Epithelial cell of proximal tubule (primary cell): ENCODE results near the gene ZNF587B. TPM values are rescaled to one million over a fixed set of nuclear protein-coding genes. Genes with fewer than 3 reads are reported as not detected.

ENCODE experiments used
- DNase-seq: peaks from one replicate; pipeline ENCODE4 v3.0.0-alpha.2; 2011; ENCODE audit warnings: low read depth
- H3K4me3 ChIP-seq: 2 replicates; pipeline ENCODE4 v1.5.1; 2011; ENCODE audit warnings: low read depth, mild to moderate bottlenecking, low read length
- CTCF ChIP-seq: conservative IDR thresholded peaks from 2 replicates; pipeline ENCODE4 v1.5.1; 2012; ENCODE audit warnings: low read depth, mild to moderate bottlenecking, low read length
- total RNA-seq: library from RNA; depleted of rRNA; stranded (reverse); fragments of >200 nt; gene quantifications from 2 replicates; pipeline ENCODE4 v1.2.3, GENCODE V29; 2015

Gene ZNF587B
- total RNA-seq, 1 donor from 2014 or later: 11.3 TPM

GRCh38 chr19:57813919-57814504 is 16.1 kb upstream of the ZNF587B start:
- H3K4me3 ChIP-seq: peak overlapping the region; percentile 97
- DNase-seq: no peak
- no peak for TF ChIP-seq CTCF

- H3K4me3 ChIP-seq: peak within 1 kb of the TSS; percentile 97
- no peak for TF ChIP-seq CTCF
- peak; percentile 67 for DNase-seq
These were observed 15.4 kb upstream of the ZNF587B start, which contains the start of gene ZNF552 for GRCh38 chr19:57814505-57815246. Gene ZNF552 (minus strand): TSS chr19:57814913. CDS start chr19:57814743, 170 bp downstream.

GRCh38 chr19:57815247-57816075 is 14.6 kb upstream of the ZNF587B start:
- TF ChIP-seq CTCF: no peak
- peak overlapping the region; percentile 97 for H3K4me3 ChIP-seq
- no peak for DNase-seq

- DNase-seq: no peak
- no peak for TF ChIP-seq CTCF
- no peak overlapping the region for H3K4me3 ChIP-seq
These were observed 13.4 kb upstream of the ZNF587B start for GRCh38 chr19:57816652-57817051.

- H3K4me3 ChIP-seq: no peak overlapping the region
- TF ChIP-seq CTCF: no peak
- DNase-seq: no peak
These were observed 12.1 kb upstream of the ZNF587B start for GRCh38 chr19:57817976-57818375.

- no peak for DNase-seq
- TF ChIP-seq CTCF: no peak
- H3K4me3 ChIP-seq: no peak overlapping the region
These were observed 11.7 kb upstream of the ZNF587B start for GRCh38 chr19:57818378-57818777.
